ENCODE data around the gene GATA6. TPM values are rescaled to one million over a fixed set of nuclear protein-coding genes. Genes with fewer than 3 reads are reported as not detected.
"Not testable (repeated sequence)": the region's sequence is repeated elsewhere in the genome, so short reads cannot be mapped to it uniquely, and the experiment has no call there.

Gene GATA6
- total RNA-seq, 1 donor from 2014 or later = 0.45 TPM

- no peak for DNase-seq (ENCODE audit: low read depth)
Observed at GRCh38 chr18:22180722-22181121, 11.3 kb downstream of the GATA6 start.

GRCh38 chr18:22182884-22183697, 13.7 kb downstream of the GATA6 start:
- DNase-seq (ENCODE audit: low read depth) = peak; percentile 15

- no peak for DNase-seq (ENCODE audit: low read depth)
Observed at GRCh38 chr18:22183698-22184170, 14.3 kb downstream of the GATA6 start.

GRCh38 chr18:22184573-22184972, 15.2 kb downstream of the GATA6 start:
- DNase-seq (ENCODE audit: low read depth) = not testable (repeated sequence)

- no peak for DNase-seq (ENCODE audit: low read depth)
Observed at GRCh38 chr18:22185273-22185672, 15.9 kb downstream of the GATA6 start.

GRCh38 chr18:22185771-22186386, 16.5 kb downstream of the GATA6 start:
- DNase-seq (ENCODE audit: low read depth) = no peak

- DNase-seq (ENCODE audit: low read depth) = peak; percentile 48
Observed at GRCh38 chr18:22186484-22186971, 17.1 kb downstream of the GATA6 start.

GRCh38 chr18:22188559-22189267, 19.3 kb downstream of the GATA6 start:
- no peak for DNase-seq (ENCODE audit: low read depth)

- DNase-seq (ENCODE audit: low read depth) = no peak
Observed at GRCh38 chr18:22189449-22190166, 20.2 kb downstream of the GATA6 start.

- DNase-seq (ENCODE audit: low read depth) = no peak
Observed at GRCh38 chr18:22191346-22191695, 21.9 kb downstream of the GATA6 start.

- DNase-seq (ENCODE audit: low read depth) = no peak
Observed at GRCh38 chr18:22191923-22192322, 22.5 kb downstream of the GATA6 start.

GRCh38 chr18:22193466-22193865, 24.1 kb downstream of the GATA6 start:
- DNase-seq (ENCODE audit: low read depth) = no peak

GRCh38 chr18:22194151-22194598, 24.8 kb downstream of the GATA6 start:
- no peak for DNase-seq (ENCODE audit: low read depth)

GRCh38 chr18:22195052-22195451, 25.7 kb downstream of the GATA6 start:
- no peak for DNase-seq (ENCODE audit: low read depth)

- DNase-seq (ENCODE audit: low read depth) = not testable (repeated sequence)
Observed at GRCh38 chr18:22196943-22197342, 27.6 kb downstream of the GATA6 start.

GRCh38 chr18:22197668-22198067, 28.3 kb downstream of the GATA6 start:
- DNase-seq (ENCODE audit: low read depth) = no peak

GRCh38 chr18:22198163-22198562, 28.8 kb downstream of the GATA6 start:
- DNase-seq (ENCODE audit: low read depth) = no peak

- DNase-seq (ENCODE audit: low read depth) = no peak
Observed at GRCh38 chr18:22199005-22199404, 29.6 kb downstream of the GATA6 start.

- DNase-seq (ENCODE audit: low read depth) = no peak
Observed at GRCh38 chr18:22200611-22201225, 31.3 kb downstream of the GATA6 start.

- no peak for DNase-seq (ENCODE audit: low read depth)
Observed at GRCh38 chr18:22203035-22203434, 33.6 kb downstream of the GATA6 start.

GRCh38 chr18:22203536-22204213, 34.3 kb downstream of the GATA6 start:
- no peak for DNase-seq (ENCODE audit: low read depth)

Measured in renal cortical epithelial cell (primary cell).